HG02588 (cell line): ENCODE results near the gene OXTR.
"Not testable (repeated sequence)": the region's sequence is repeated elsewhere in the genome, so short reads cannot be mapped to it uniquely, and the experiment has no call there.

Experiments used
- ATAC-seq: cut with Tn5 transposase; IDR thresholded peaks from one replicate; pipeline ENCODE4 v1.9.1; 2021; ENCODE audit warnings: mild to moderate bottlenecking, moderate library complexity; ENCODE audit not compliant: unreplicated experiment

Gene OXTR

GRCh38 chr3:8743021-8743601 is 26.3 kb downstream of the OXTR start:
- no peak for ATAC-seq

GRCh38 chr3:8741581-8742261 is 27.7 kb downstream of the OXTR start:
- no peak for ATAC-seq

GRCh38 chr3:8739757-8740504 is 29.5 kb downstream of the OXTR start:
- no peak for ATAC-seq

- ATAC-seq = no peak
Observed at GRCh38 chr3:8738639-8739038, 30.8 kb downstream of the OXTR start.

GRCh38 chr3:8737823-8738222 is 31.6 kb downstream of the OXTR start:
- ATAC-seq = no peak

- ATAC-seq = no peak
Observed at GRCh38 chr3:8737301-8737700, 32.1 kb downstream of the OXTR start.

GRCh38 chr3:8736436-8736835 is 33.0 kb downstream of the OXTR start:
- no peak for ATAC-seq

GRCh38 chr3:8734908-8735307 is 34.5 kb downstream of the OXTR start:
- no peak for ATAC-seq

GRCh38 chr3:8734137-8734878 is 35.1 kb downstream of the OXTR start:
- no peak for ATAC-seq

GRCh38 chr3:8733332-8734094 is 35.9 kb downstream of the OXTR start, which contains the start of gene CAV3:
Gene CAV3, plus strand, starts transcription at chr3:8733802. Its CDS starts 75 bp downstream, at chr3:8733877.
- no peak for ATAC-seq

GRCh38 chr3:8732413-8732812 is 37.0 kb downstream of the OXTR start:
- no peak for ATAC-seq

- ATAC-seq = no peak
Observed at GRCh38 chr3:8730656-8731055, 38.8 kb downstream of the OXTR start.

- no peak for ATAC-seq
Observed at GRCh38 chr3:8729479-8729878, 39.9 kb downstream of the OXTR start.

GRCh38 chr3:8727605-8728512 is 41.6 kb downstream of the OXTR start:
- ATAC-seq = no peak

- no peak for ATAC-seq
Observed at GRCh38 chr3:8724108-8724752, 45.2 kb downstream of the OXTR start.

- no peak for ATAC-seq
Observed at GRCh38 chr3:8723612-8724011, 45.8 kb downstream of the OXTR start.

- no peak for ATAC-seq
Observed at GRCh38 chr3:8722808-8723207, 46.6 kb downstream of the OXTR start.

GRCh38 chr3:8715757-8716156 is 53.7 kb downstream of the OXTR start:
- ATAC-seq = not testable (repeated sequence)
